HepG2 (cell line): ENCODE measurements around the gene EFCAB8. TPM values are rescaled to one million over a fixed set of nuclear protein-coding genes. Genes with fewer than 3 reads are reported as not detected.

ENCODE experiments used
- ETV6 ChIP-seq: sonication (generic); formaldehyde crosslinking; conservative IDR thresholded peaks from 2 replicates; pipeline ENCODE4 v1.4.0; 2020; ENCODE audit warnings: missing genetic modification reagents
- KDM5A ChIP-seq: fragments of 200-600 bp; sonication (generic); IDR thresholded peaks from 2 replicates; pipeline ENCODE4 v1.7.0; 2018; ENCODE audit warnings: antibody characterized with exemption, mild to moderate bottlenecking, low read length, borderline replicate concordance
- MAZ ChIP-seq, 2 experiments: sonication (generic) in 1 of 2; formaldehyde crosslinking in 1 of 2; IDR thresholded peaks; 2 replicates each; pipeline versions ENCODE4 v1.5.0 to v1.6.1; 2012 to 2020; ENCODE audit warnings: low read depth in 2 of 2, mild to moderate bottlenecking in 2 of 2, borderline replicate concordance in 1 of 2, improper control_type of control experiment in 1 of 2, low read length in 1 of 2, missing genetic modification reagents in 1 of 2, moderate library complexity in 1 of 2
- MED13 ChIP-seq: sonication (generic); formaldehyde crosslinking; IDR thresholded peaks from 2 replicates; pipeline ENCODE4 v1.5.0; 2020; ENCODE audit warnings: missing genetic modification reagents
- NFE2 ChIP-seq: sonication (generic); formaldehyde crosslinking; IDR thresholded peaks from 2 replicates; pipeline ENCODE4 v1.4.0; 2020; ENCODE audit warnings: missing genetic modification reagents
- NR3C1 ChIP-seq: sonication (generic); formaldehyde crosslinking; IDR thresholded peaks from 2 replicates; pipeline ENCODE4 v1.4.0; 2020; ENCODE audit warnings: missing genetic modification reagents
- POLR2AphosphoS5 ChIP-seq: IDR thresholded peaks from 2 replicates; pipeline ENCODE4 v1.6.1; 2012; ENCODE audit warnings: low read depth, low read length
- STAG1 ChIP-seq: sonication (generic); formaldehyde crosslinking; IDR thresholded peaks from 2 replicates; pipeline ENCODE4 v1.4.0; 2020; ENCODE audit warnings: missing genetic modification reagents
- THAP9 ChIP-seq: sonication (generic); formaldehyde crosslinking; IDR thresholded peaks from 2 replicates; pipeline ENCODE4; 2020; ENCODE audit warnings: missing genetic modification reagents, mild to moderate bottlenecking, borderline replicate concordance
- TRAFD1 ChIP-seq: sonication (generic); formaldehyde crosslinking; IDR thresholded peaks from 2 replicates; pipeline ENCODE4 v1.5.1; 2020; ENCODE audit warnings: missing genetic modification reagents, mild to moderate bottlenecking, borderline replicate concordance
- ZMAT5 ChIP-seq: sonication (generic); formaldehyde crosslinking; IDR thresholded peaks from 2 replicates; pipeline ENCODE4 v1.5.0; 2020; ENCODE audit warnings: mild to moderate bottlenecking, low read depth, missing genetic modification reagents, borderline replicate concordance
- ZNF10 ChIP-seq: sonication (generic); formaldehyde crosslinking; IDR thresholded peaks from 2 replicates; pipeline ENCODE4 v1.4.0; 2020; ENCODE audit warnings: mild to moderate bottlenecking, low read depth, missing genetic modification reagents, borderline replicate concordance
- ZNF20 ChIP-seq: sonication (generic); formaldehyde crosslinking; IDR thresholded peaks from 2 replicates; pipeline ENCODE4 v1.4.0; 2020; ENCODE audit warnings: mild to moderate bottlenecking, moderate library complexity, missing genetic modification reagents
- ZNF3 ChIP-seq: IDR thresholded peaks from 2 replicates; pipeline ENCODE4 v1.7.0; 2017; ENCODE audit warnings: inconsistent platforms
- ZNF34 ChIP-seq: sonication (generic); formaldehyde crosslinking; IDR thresholded peaks from 2 replicates; pipeline ENCODE4 v1.4.0; 2020; ENCODE audit warnings: mild to moderate bottlenecking, missing genetic modification reagents, borderline replicate concordance
- ZNF569 ChIP-seq: sonication (generic); formaldehyde crosslinking; IDR thresholded peaks from 2 replicates; pipeline ENCODE4 v1.5.0; 2020; ENCODE audit warnings: mild to moderate bottlenecking, missing genetic modification reagents, moderate library complexity, borderline replicate concordance
- ZNF614 ChIP-seq: IDR thresholded peaks from 2 replicates; pipeline ENCODE4 v1.6.1; 2018; ENCODE audit warnings: missing biosample characterization, missing genetic modification reagents, inconsistent platforms, borderline replicate concordance
- ZNF720 ChIP-seq: sonication (generic); formaldehyde crosslinking; IDR thresholded peaks from 2 replicates; pipeline ENCODE4 v1.4.0; 2020; ENCODE audit warnings: missing genetic modification reagents
- ZSCAN12 ChIP-seq: sonication (generic); formaldehyde crosslinking; IDR thresholded peaks from 2 replicates; pipeline ENCODE4 v1.9.0; 2021; ENCODE audit warnings: mild to moderate bottlenecking, missing genetic modification reagents
- polyA plus RNA-seq, 8 experiments: library from polyadenylated mRNA; depleted of rRNA in 3 of 8; stranded (reverse) in 7 of 8; unstranded in 1 of 8; fragments of >200 nt; fragmentation: Illumina TruSeq in 4 of 8; extraction: Trizol in 4 of 8; gene quantifications; 2 replicates each; pipeline versions ENCODE4 v1.2.1 to v1.2.3, GENCODE V29; 2011 to 2016; ENCODE audit warnings: low read depth in 4 of 8, missing spikeins in 1 of 8, mixed read lengths in 1 of 8; ENCODE audit not compliant: insufficient read depth in 1 of 8
- total RNA-seq, 5 experiments: library from RNA; depleted of rRNA; stranded (reverse); fragments of >200 nt; fragmentation: Illumina TruSeq; extraction: Trizol; gene quantifications; 2 replicates each; pipeline ENCODE4 v1.2.3, GENCODE V29; 2016; ENCODE audit warnings: low read depth in 1 of 5
- TF ChIP-seq, protein P1 (sequence below): sonication (generic); formaldehyde crosslinking; IDR thresholded peaks from 2 replicates; pipeline ENCODE4 v1.5.1; 2020; ENCODE audit warnings: mild to moderate bottlenecking, moderate library complexity, missing genetic modification reagents
- TF ChIP-seq, protein P2 (sequence below): fragments of 450-650 bp; IDR thresholded peaks from 2 replicates; pipeline ENCODE4 v1.6.1; 2017

EFCAB8 gene
- total and polyA plus RNA-seq, 2 of the 13 experiments (the other 11 are each of a cell fraction or from before 2014, with no cell fraction given) = 0.15 to 0.22 TPM

DNA sequence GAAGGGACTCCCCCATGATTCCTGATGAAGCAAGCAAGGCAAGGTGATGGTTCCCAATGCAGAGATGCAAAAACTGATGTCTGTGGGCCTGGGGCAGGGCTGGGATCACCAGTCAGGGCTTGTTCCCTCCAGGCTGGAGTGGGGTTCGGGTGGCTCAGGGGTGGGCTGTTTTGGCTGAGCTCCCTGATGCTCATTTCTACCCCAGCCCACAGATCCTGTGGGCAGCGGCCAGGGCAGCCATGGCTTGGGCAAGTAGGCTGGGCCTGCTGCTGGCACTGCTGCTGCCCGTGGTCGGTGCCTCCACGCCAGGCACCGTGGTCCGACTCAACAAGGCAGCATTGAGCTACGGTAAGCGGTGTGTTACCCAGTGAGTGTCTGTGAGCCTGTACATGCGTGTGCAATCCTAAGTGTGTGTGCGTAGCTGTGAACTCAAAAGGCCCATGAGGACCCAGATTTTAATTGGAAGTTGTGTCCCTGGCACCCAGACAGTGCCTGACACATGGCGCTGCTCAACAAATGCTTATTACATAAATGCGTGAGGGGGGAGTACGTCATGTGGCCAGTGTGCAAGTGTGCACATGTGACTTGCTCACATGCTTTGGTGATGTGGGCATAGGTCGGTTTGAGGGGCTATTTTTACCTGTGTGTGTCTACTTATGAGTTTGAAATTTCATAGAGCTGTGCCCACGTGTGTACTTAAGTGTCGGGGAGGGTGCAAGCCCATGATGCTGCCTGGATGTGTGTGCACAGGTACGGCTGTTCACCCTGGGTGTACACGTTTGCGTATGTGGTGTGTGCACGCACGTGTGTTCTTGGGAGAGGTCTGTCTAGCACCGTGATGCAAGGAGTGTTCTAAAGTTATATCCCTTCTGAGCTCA, 149.9 kb downstream of the EFCAB8 start (continued):
- no peak for TF ChIP-seq ZNF569 (CRISPR knock-in tag)
- no peak; the same call in 1 of the 2 replicates for TF ChIP-seq ZNF34
- TF ChIP-seq NR3C1 = no peak
- TF ChIP-seq, protein P1, sequence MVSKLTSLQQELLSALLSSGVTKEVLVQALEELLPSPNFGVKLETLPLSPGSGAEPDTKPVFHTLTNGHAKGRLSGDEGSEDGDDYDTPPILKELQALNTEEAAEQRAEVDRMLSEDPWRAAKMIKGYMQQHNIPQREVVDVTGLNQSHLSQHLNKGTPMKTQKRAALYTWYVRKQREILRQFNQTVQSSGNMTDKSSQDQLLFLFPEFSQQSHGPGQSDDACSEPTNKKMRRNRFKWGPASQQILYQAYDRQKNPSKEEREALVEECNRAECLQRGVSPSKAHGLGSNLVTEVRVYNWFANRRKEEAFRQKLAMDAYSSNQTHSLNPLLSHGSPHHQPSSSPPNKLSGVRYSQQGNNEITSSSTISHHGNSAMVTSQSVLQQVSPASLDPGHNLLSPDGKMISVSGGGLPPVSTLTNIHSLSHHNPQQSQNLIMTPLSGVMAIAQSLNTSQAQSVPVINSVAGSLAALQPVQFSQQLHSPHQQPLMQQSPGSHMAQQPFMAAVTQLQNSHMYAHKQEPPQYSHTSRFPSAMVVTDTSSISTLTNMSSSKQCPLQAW (CRISPR knock-in tag) = no peak
- no peak; the same call in 1 of the 2 replicates for TF ChIP-seq ZNF614
- peak; percentile 78; the same call in 1 of the 2 replicates for TF ChIP-seq ZSCAN12 (CRISPR knock-in tag)
- no peak for TF ChIP-seq TRAFD1
- TF ChIP-seq NFE2 (CRISPR knock-in tag) = no peak
- no peak for TF ChIP-seq ZNF720 (CRISPR knock-in tag)
- TF ChIP-seq MAZ (IDR thresholded peaks at IDR 0.05; ENCODE audit: borderline replicate concordance, low read depth, low read length) = no peak
- TF ChIP-seq MAZ (CRISPR knock-in tag; IDR thresholded peaks at IDR 0.05; ENCODE audit: low read depth) = no peak; the same call in 1 of the 2 replicates
- TF ChIP-seq ETV6 (CRISPR knock-in tag) = no peak; the same call in 1 of the 2 replicates
- TF ChIP-seq MED13 = 0 out of 2 replicates have a peak, but pooled peaks have one; percentile 40
- peak; percentile 33; the same call in 1 of the 2 replicates for TF ChIP-seq POLR2AphosphoS5
- TF ChIP-seq ZMAT5 = no peak
- TF ChIP-seq KDM5A = no peak
- TF ChIP-seq ZNF10 = no peak
- TF ChIP-seq STAG1 = no peak
- no peak for TF ChIP-seq THAP9 (CRISPR knock-in tag)
- TF ChIP-seq, protein P2, sequence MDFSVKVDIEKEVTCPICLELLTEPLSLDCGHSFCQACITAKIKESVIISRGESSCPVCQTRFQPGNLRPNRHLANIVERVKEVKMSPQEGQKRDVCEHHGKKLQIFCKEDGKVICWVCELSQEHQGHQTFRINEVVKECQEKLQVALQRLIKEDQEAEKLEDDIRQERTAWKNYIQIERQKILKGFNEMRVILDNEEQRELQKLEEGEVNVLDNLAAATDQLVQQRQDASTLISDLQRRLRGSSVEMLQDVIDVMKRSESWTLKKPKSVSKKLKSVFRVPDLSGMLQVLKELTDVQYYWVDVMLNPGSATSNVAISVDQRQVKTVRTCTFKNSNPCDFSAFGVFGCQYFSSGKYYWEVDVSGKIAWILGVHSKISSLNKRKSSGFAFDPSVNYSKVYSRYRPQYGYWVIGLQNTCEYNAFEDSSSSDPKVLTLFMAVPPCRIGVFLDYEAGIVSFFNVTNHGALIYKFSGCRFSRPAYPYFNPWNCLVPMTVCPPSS = no peak
- TF ChIP-seq ZNF20 (CRISPR knock-in tag) = no peak
- TF ChIP-seq ZNF3 = no peak
